ENCODE measurements around the gene TRPV5.

TRPV5 gene

GRCh38 chr7:142883571-142884285 lies 49.8 kb downstream of the TRPV5 start:
- no peak for DNase-seq

GRCh38 chr7:142883145-142883544 lies 50.4 kb downstream of the TRPV5 start:
- DNase-seq, result no peak

- no peak for DNase-seq
These were observed 51.2 kb downstream of the TRPV5 start for GRCh38 chr7:142882338-142882678.

- DNase-seq, result no peak
These were observed 51.8 kb downstream of the TRPV5 start for GRCh38 chr7:142881586-142882337.

GRCh38 chr7:142880876-142881505 lies 52.6 kb downstream of the TRPV5 start:
- DNase-seq, result no peak

- no peak for DNase-seq
These were observed 54.5 kb downstream of the TRPV5 start for GRCh38 chr7:142879060-142879459.

GRCh38 chr7:142878315-142878714 lies 55.2 kb downstream of the TRPV5 start:
- DNase-seq, result no peak

GRCh38 chr7:142876991-142877910 lies 56.3 kb downstream of the TRPV5 start:
- no peak for DNase-seq

- no peak for DNase-seq
These were observed 57.1 kb downstream of the TRPV5 start for GRCh38 chr7:142876236-142876960.

GRCh38 chr7:142875456-142875855 lies 58.1 kb downstream of the TRPV5 start:
- no peak for DNase-seq

- DNase-seq, result no peak
These were observed 58.7 kb downstream of the TRPV5 start for GRCh38 chr7:142874837-142875236.

GRCh38 chr7:142874409-142874808 lies 59.1 kb downstream of the TRPV5 start:
- DNase-seq, result no peak

- DNase-seq, result no peak
These were observed 59.7 kb downstream of the TRPV5 start for GRCh38 chr7:142873871-142874270.

- no peak for DNase-seq
These were observed 60.2 kb downstream of the TRPV5 start for GRCh38 chr7:142873281-142873784.

GRCh38 chr7:142872106-142872675 lies 61.4 kb downstream of the TRPV5 start:
- DNase-seq, result no peak

- DNase-seq, result no peak
These were observed 62.1 kb downstream of the TRPV5 start for GRCh38 chr7:142871260-142872105.

- DNase-seq, result no peak
These were observed 62.8 kb downstream of the TRPV5 start for GRCh38 chr7:142870566-142871259.

- DNase-seq, result no peak
These were observed 63.4 kb downstream of the TRPV5 start for GRCh38 chr7:142870147-142870559.

- no peak for DNase-seq
These were observed 64.1 kb downstream of the TRPV5 start for GRCh38 chr7:142869434-142869833.

GRCh38 chr7:142868986-142869415 lies 64.5 kb downstream of the TRPV5 start:
- no peak for DNase-seq

Measured in NCI-H1092 (cell line).